CD4-positive, alpha-beta memory T cell (primary cell): ENCODE results near the gene COL27A1. TPM values are rescaled to one million over a fixed set of nuclear protein-coding genes. Genes with fewer than 3 reads are reported as not detected.
A peak's percentile ranks its signal among the peaks of the same experiment; 100 is the strongest.

Experiments
- CTCF ChIA-PET: fragments of 350-600 bp; sonication (Branson Sonifier 250); formaldehyde crosslinking; loops from one replicate; lab custom pipeline; 2021; ENCODE audit warnings: inconsistent platforms; ENCODE audit not compliant: partially characterized antibody; lab: Charles Lee
- POLR2A ChIA-PET: fragments of 350-600 bp; sonication (Branson Sonifier 250); formaldehyde crosslinking; loops from one replicate; lab custom pipeline; 2021; ENCODE audit not compliant: partially characterized antibody; lab: Charles Lee
- DNase-seq, 5 donors: peaks; one replicate each; pipeline versions ENCODE4 v3.0.0 to v3.0.0-alpha.2; 2020 to 2022; ENCODE audit warnings: mixed read lengths in 1 of 5
- H3K27ac ChIP-seq: one replicate; pipeline ENCODE4 v1.7.0; 2013; ENCODE audit warnings: low read depth, low read length
- H3K27me3 ChIP-seq: 2 replicates; pipeline ENCODE4 v1.7.0; 2013; ENCODE audit warnings: mild to moderate bottlenecking, low read length, moderate library complexity; ENCODE audit not compliant: insufficient read depth
- H3K36me3 ChIP-seq: 2 replicates; pipeline ENCODE4 v1.7.0; 2013; ENCODE audit warnings: mild to moderate bottlenecking, low read length, moderate library complexity; ENCODE audit not compliant: insufficient read depth
- H3K4me1 ChIP-seq: 2 replicates; pipeline ENCODE4 v1.7.0; 2013; ENCODE audit warnings: mild to moderate bottlenecking, low read length, moderate library complexity; ENCODE audit not compliant: insufficient read depth
- H3K4me3 ChIP-seq, 2 donors: one replicate each; pipeline ENCODE4 v1.7.0; 2013; ENCODE audit warnings: low read length in 2 of 2, mild to moderate bottlenecking in 1 of 2
- H3K9me3 ChIP-seq, 2 donors: one replicate each; pipeline ENCODE4 v1.7.0; 2013; ENCODE audit warnings: low read length in 2 of 2, control low read depth in 1 of 2; ENCODE audit not compliant: control insufficient read depth in 1 of 2
- H3K27ac Mint-ChIP-seq, 7 donors: one replicate each; pipeline ENCODE4 v1.8.0; 2020 to 2021; ENCODE audit warnings: mixed read lengths in 7 of 7, mild to moderate bottlenecking in 6 of 7, inconsistent platforms in 3 of 7, moderate library complexity in 3 of 7
- H3K27me3 Mint-ChIP-seq, 2 donors: one replicate each; pipeline ENCODE4 v1.8.0; 2020 to 2021; ENCODE audit warnings: mixed read lengths in 2 of 2
- H3K36me3 Mint-ChIP-seq, 2 donors: one replicate each; pipeline ENCODE4 v1.8.0; 2020 to 2021; ENCODE audit warnings: mixed read lengths in 2 of 2, inconsistent platforms in 1 of 2, mild to moderate bottlenecking in 1 of 2
- H3K4me1 Mint-ChIP-seq, 4 donors: one replicate each; pipeline ENCODE4 v1.8.0; 2020 to 2021; ENCODE audit warnings: mixed read lengths in 4 of 4, mild to moderate bottlenecking in 1 of 4
- H3K4me3 Mint-ChIP-seq, 8 donors: one replicate each; pipeline ENCODE4 v1.8.0; 2020 to 2021; ENCODE audit warnings: mixed read lengths in 8 of 8, mild to moderate bottlenecking in 7 of 8, moderate library complexity in 6 of 8, inconsistent platforms in 3 of 8
- H3K9me3 Mint-ChIP-seq, 8 donors: one replicate each; pipeline ENCODE4 v1.8.0; 2020 to 2021; ENCODE audit warnings: mixed read lengths in 8 of 8, mild to moderate bottlenecking in 5 of 8, inconsistent platforms in 3 of 8, moderate library complexity in 1 of 8
- intact Hi-C: fragments of 100-400 bp; cut with micrococcal nuclease; formaldehyde crosslinking; loops from one replicate; pipeline ENCODE4 v1.15.1; 2023
- polyA plus RNA-seq, 2 donors: library from polyadenylated mRNA; unstranded; fragments of 300-500 nt; fragmentation: Illumina TruSeq; gene quantifications; one replicate each; pipeline ENCODE4 v1.2.3, GENCODE V29; 2021
- total RNA-seq, 2 experiments: library from RNA; stranded (reverse); gene quantifications; one replicate each; pipeline ENCODE4 v1.2.3, GENCODE V29; 2021

COL27A1 gene
- total RNA-seq (1 to 10 TPM; 1.3 TPM), polyA plus RNA-seq (not detected)

- Histone ChIP-seq H3K4me1 (peaks cover 17% of the 10 kb centered on the region), H3K27ac (no peak within 1 kb of the TSS), H3K4me3 (peak within 1 kb of the TSS in 1 of 2 donors; percentile 15), H3K27me3 (peaks cover 22% of the 10 kb centered on the region), H3K9me3 (no peaks in the 10 kb centered on the region), H3K36me3 (no peaks in the 10 kb centered on the region)
- CTCF ChIA-PET = interaction anchor here (1.0 to 1.8 kb wide), 7 partner anchors 9 to 149 kb away, joined by 4 to 10 read pairs (median 6); no protein-coding TSS in a partner anchor
- Mint-ChIP-seq H3K36me3 (peaks cover 0 to 2% of the 10 kb centered on the region in 2 donors), H3K4me3 (peak within 1 kb of the TSS; percentile 90 to 99 (median 93)), H3K27me3 (peaks cover 20 to 39% of the 10 kb centered on the region in 2 donors), H3K9me3 (peaks cover 0 to 2% (median 0%) of the 10 kb centered on the region in 8 donors), H3K27ac (peak within 1 kb of the TSS in 5 of 7 donors; percentile 63 to 88 (median 70)), H3K4me1 (peaks cover 15 to 28% (median 21%) of the 10 kb centered on the region in 4 donors)
- intact Hi-C loops = loop anchor here (2.0 kb wide), 1 partner anchor 47 kb away; no protein-coding TSS in a partner anchor
- DNase-seq = peak; percentile 62 to 73 (median 66)
- POLR2A ChIA-PET = interaction anchor here (1.0 kb wide), 1 partner anchor 14 kb away, joined by 3 read pairs; no protein-coding TSS in a partner anchor
Observed at GRCh38 chr9:114155263-114155994, at the start of gene COL27A1. Gene COL27A1, plus strand, starts transcription at chr9:114155537. Its CDS starts 414 bp downstream, at chr9:114155951.

- H3K27me3 Mint-ChIP-seq = peaks cover 3 to 5% of the 10 kb centered on the region in 2 donors
- H3K4me3 Mint-ChIP-seq = no peak overlapping the region
- H3K4me1 Mint-ChIP-seq = no peaks in the 10 kb centered on the region
- Histone ChIP-seq H3K4me1 (no peaks in the 10 kb centered on the region), H3K9me3 (no peaks in the 10 kb centered on the region), H3K4me3 (no peak overlapping the region), H3K27ac (no peak overlapping the region), H3K36me3 (no peaks in the 10 kb centered on the region), H3K27me3 (no peaks in the 10 kb centered on the region)
- H3K27ac Mint-ChIP-seq = no peak overlapping the region
- no peaks in the 10 kb centered on the region for H3K36me3 Mint-ChIP-seq
- H3K9me3 Mint-ChIP-seq = peaks cover 0 to 3% (median 0%) of the 10 kb centered on the region in 8 donors
- DNase-seq = no peak
- intact Hi-C loops = loop anchor here (1.0 to 2.0 kb wide), 2 partner anchors 47 to 184 kb away; partner anchors contain the start of gene COL27A1
- CTCF ChIA-PET = interaction anchor here (0.7 to 3.7 kb wide), 5 partner anchors 9 to 183 kb away, joined by 3 to 27 read pairs (median 5); no protein-coding TSS in a partner anchor
- POLR2A ChIA-PET = no interaction called here
Observed at GRCh38 chr9:114107286-114108001, 47.9 kb upstream of the COL27A1 start.

- Mint-ChIP-seq H3K4me1 (no peaks in the 10 kb centered on the region), H3K9me3 (no peaks in the 10 kb centered on the region), H3K27me3 (peaks cover 8 to 10% of the 10 kb centered on the region in 2 donors), H3K36me3 (no peaks in the 10 kb centered on the region), H3K27ac (no peak overlapping the region), H3K4me3 (no peak overlapping the region)
- Histone ChIP-seq H3K9me3 (no peaks in the 10 kb centered on the region), H3K27ac (no peak overlapping the region), H3K36me3 (no peaks in the 10 kb centered on the region), H3K27me3 (no peaks in the 10 kb centered on the region), H3K4me1 (no peaks in the 10 kb centered on the region), H3K4me3 (no peak overlapping the region)
- peak in 4 of 5 donors; percentile 18 to 23 (median 21) for DNase-seq
- ChIA-PET CTCF (interaction anchor here (0.7 to 3.7 kb wide), 8 partner anchors 8 to 182 kb away, joined by 3 to 27 read pairs (median 4); no protein-coding TSS in a partner anchor), POLR2A (no interaction called here)
- intact Hi-C loops = loop anchor here (1.0 to 2.0 kb wide), 2 partner anchors 47 to 183 kb away; partner anchors contain the start of gene COL27A1
Observed at GRCh38 chr9:114108016-114108833, 47.1 kb upstream of the COL27A1 start.

GRCh38 chr9:114109124-114109523 is 46.2 kb upstream of the COL27A1 start:
- no peak overlapping the region for H3K4me3 ChIP-seq
- no peaks in the 10 kb centered on the region for H3K36me3 Mint-ChIP-seq
- no peaks in the 10 kb centered on the region for H3K4me1 Mint-ChIP-seq
- ChIA-PET CTCF (interaction anchor here (1.2 to 3.7 kb wide), 4 partner anchors 9 to 33 kb away, joined by 3 to 27 read pairs (median 5); partner anchors contain the start of gene KIF12), POLR2A (no interaction called here)
- H3K36me3 ChIP-seq = no peaks in the 10 kb centered on the region
- H3K9me3 Mint-ChIP-seq = no peaks in the 10 kb centered on the region
- H3K4me1 ChIP-seq = no peaks in the 10 kb centered on the region
- intact Hi-C loops = loop anchor here (2.0 kb wide), 1 partner anchor 46 kb away; the partner anchor contains the start of gene COL27A1
- H3K9me3 ChIP-seq = no peaks in the 10 kb centered on the region
- H3K27me3 Mint-ChIP-seq = peaks cover 8 to 14% of the 10 kb centered on the region in 2 donors
- H3K27ac Mint-ChIP-seq = no peak overlapping the region
- no peaks in the 10 kb centered on the region for H3K27me3 ChIP-seq
- no peak overlapping the region for H3K27ac ChIP-seq
- H3K4me3 Mint-ChIP-seq = no peak overlapping the region
- DNase-seq = no peak

GRCh38 chr9:114110180-114110579 is 45.2 kb upstream of the COL27A1 start:
- intact Hi-C loops = no loop called here
- Mint-ChIP-seq H3K4me3 (no peak overlapping the region), H3K4me1 (no peaks in the 10 kb centered on the region), H3K27me3 (peaks cover 7 to 20% of the 10 kb centered on the region in 2 donors), H3K27ac (no peak overlapping the region), H3K36me3 (no peaks in the 10 kb centered on the region), H3K9me3 (no peaks in the 10 kb centered on the region)
- Histone ChIP-seq H3K27me3 (no peaks in the 10 kb centered on the region), H3K9me3 (no peaks in the 10 kb centered on the region), H3K4me3 (no peak overlapping the region), H3K27ac (no peak overlapping the region), H3K4me1 (no peaks in the 10 kb centered on the region), H3K36me3 (no peaks in the 10 kb centered on the region)
- CTCF ChIA-PET = interaction anchor here (1.6 to 3.7 kb wide), 3 partner anchors 10 to 27 kb away, joined by 3 to 27 read pairs (median 6); partner anchors contain the start of gene KIF12
- no peak for DNase-seq
- POLR2A ChIA-PET = no interaction called here

- no peak overlapping the region for H3K27ac ChIP-seq
- H3K4me3 ChIP-seq = no peak overlapping the region
- H3K27me3 ChIP-seq = no peaks in the 10 kb centered on the region
- intact Hi-C loops = no loop called here
- POLR2A ChIA-PET = no interaction called here
- Mint-ChIP-seq H3K27me3 (peaks cover 13 to 22% of the 10 kb centered on the region in 2 donors), H3K36me3 (no peaks in the 10 kb centered on the region), H3K4me3 (no peak overlapping the region), H3K9me3 (no peaks in the 10 kb centered on the region), H3K4me1 (no peaks in the 10 kb centered on the region), H3K27ac (no peak overlapping the region)
- H3K36me3 ChIP-seq = no peaks in the 10 kb centered on the region
- no peaks in the 10 kb centered on the region for H3K4me1 ChIP-seq
- CTCF ChIA-PET = interaction anchor here (0.9 to 1.9 kb wide), 2 partner anchors 9 to 30 kb away, joined by 3 to 4 read pairs; no protein-coding TSS in a partner anchor
- no peaks in the 10 kb centered on the region for H3K9me3 ChIP-seq
- no peak for DNase-seq
Observed at GRCh38 chr9:114112325-114112724, 43.0 kb upstream of the COL27A1 start.
